Skeletal muscle cell (primary cell): ENCODE measurements around the gene BNC2.

Experiments
- DNase-seq: peaks from one replicate; pipeline ENCODE4 v3.0.0-alpha.2; 2010; ENCODE audit warnings: low read depth
- H3K4me3 ChIP-seq: 2 replicates; pipeline ENCODE4 v1.5.1; 2011; ENCODE audit warnings: low read depth, mild to moderate bottlenecking, control low read depth, low read length, moderate library complexity

The BNC2 gene

DNA sequence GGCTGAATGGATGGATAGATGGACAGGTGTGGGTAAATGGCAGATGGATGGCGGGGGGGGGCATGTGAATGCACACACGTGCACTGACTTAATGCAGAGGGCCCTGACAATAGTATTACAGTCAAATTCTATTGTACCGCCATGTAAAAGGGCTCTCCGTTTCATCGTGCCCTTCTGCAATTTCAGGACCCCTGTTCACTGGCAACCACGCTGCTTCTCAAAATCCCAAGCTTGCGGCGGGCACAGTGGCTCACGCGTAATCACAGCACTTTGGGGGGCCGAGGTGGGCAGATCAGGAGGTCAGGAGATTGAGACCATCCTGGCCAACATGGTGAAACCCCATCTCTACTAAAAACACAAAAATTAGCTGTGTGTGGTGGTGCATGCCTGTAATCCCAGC, 211.4 kb downstream of the BNC2 start:
- H3K4me3 ChIP-seq: no peak overlapping the region
- no peak for DNase-seq

- H3K4me3 ChIP-seq: no peak overlapping the region
- no peak for DNase-seq
Measured at GRCh38 chr9:16656432-16657169, 213.9 kb downstream of the BNC2 start.

DNA sequence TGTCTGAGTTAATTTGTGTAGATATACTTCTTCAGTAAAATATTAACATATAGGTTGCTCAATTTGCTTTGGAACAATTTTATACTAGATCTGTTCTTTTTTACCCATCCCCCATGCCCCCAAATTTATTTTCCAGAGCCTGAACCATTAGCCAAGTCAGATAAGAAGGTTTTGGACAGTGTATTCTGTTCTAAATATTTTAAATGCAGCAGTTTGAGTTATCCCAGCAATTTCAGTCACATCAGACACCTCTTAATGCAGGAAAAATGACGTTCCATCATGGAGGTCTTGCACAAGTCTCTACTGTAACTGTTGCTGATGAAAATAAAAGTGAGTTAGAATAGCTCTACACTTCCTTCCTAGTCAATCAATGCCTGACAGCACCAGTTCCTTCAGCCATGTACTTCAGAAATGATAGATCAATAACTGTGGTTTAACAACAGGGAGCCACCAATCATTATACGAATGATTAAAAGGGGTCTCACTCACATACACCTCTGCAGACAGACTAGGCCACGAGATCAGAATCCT, 215.8 kb downstream of the BNC2 start:
- H3K4me3 ChIP-seq: no peak overlapping the region
- no peak for DNase-seq

DNA sequence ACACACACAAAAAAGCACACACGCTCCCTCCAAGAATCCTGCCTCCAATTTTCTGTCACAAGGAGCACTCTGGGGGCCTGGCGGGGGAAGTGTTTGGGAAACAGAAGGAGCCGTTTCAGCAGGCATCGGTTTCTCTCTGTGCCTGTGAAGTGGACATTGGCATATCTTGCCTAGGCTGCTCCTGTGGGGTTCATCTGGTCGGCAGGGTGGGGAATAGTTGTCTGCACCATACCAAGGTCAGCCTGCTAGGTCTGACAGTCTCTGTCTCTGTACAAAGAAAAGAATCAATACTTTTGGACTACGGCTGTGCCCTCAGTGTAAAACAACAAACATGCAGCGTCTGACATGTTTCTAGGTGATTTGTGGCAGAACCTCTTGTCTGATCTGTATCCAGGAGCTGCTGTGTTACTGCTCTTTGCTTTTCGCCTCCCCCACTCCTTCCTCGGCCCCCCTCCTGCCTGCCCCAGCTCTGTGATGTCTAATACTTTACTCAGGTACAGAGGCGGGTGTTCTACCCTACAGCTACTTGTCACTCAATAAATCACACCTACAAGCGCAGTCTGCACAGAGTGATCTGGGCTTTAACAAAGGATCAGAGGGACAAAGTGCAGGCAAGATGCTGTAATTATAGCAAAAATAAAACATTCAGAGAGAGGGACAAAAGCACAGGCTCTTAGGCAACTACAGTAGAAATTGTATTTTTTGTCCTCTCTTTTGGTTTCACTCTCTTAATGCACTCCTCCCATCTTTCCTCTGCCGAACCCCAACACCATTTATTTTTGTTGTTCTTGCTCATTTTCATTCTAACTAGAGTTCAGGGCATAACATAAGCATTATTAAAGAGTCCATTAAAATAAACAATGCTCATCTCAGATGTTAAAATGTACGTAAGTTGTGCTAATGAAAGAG, 216.7 kb downstream of the BNC2 start:
- H3K4me3 ChIP-seq: no peak overlapping the region
- DNase-seq: no peak

DNA sequence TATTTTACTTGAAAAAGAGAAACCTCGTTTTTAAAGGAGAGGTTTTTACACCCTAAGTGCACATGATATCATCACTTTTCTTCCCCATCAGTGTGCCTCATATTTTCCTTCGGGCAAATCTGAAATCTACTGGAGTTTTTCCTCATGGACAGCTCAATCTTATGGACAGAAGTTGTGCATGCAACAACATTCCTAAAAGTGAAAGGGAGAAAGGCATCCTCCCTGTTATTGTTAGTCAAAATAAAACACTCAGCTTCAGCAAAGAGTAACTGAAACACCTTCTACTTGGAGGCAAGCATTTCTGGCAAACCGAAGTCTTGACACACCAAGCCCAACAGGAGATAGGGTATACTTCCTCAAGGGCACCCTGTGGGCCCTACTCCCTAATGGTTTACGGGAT, 217.9 kb downstream of the BNC2 start:
- no peak overlapping the region for H3K4me3 ChIP-seq
- DNase-seq: no peak

DNA sequence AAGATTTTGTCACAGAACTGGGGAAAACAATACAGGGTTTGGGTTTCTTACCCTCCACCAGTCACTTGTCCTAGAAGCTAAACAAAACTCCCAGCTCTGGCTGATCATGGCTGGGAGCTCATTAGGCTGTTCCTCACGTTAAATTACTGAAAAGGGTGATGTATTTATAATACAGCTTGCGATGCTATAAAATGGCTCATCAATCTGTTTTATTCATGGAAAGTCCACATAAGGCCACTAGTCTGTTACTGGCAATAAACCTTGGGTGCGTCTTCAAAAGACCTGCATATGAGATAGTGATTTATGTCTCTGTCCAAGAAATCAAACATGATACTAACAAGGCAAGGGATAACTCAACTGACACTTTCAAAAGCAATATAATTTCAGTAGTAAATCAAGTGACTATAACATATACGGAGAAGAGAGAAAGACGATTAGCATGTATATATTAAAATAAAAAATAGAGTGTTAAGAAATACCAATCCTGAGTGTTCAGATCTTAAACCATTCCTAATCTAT, 219.0 kb downstream of the BNC2 start:
- DNase-seq: no peak
- no peak overlapping the region for H3K4me3 ChIP-seq

GRCh38 chr9:16645970-16646369, 224.5 kb downstream of the BNC2 start:
- no peak for DNase-seq
- H3K4me3 ChIP-seq: no peak overlapping the region

DNA sequence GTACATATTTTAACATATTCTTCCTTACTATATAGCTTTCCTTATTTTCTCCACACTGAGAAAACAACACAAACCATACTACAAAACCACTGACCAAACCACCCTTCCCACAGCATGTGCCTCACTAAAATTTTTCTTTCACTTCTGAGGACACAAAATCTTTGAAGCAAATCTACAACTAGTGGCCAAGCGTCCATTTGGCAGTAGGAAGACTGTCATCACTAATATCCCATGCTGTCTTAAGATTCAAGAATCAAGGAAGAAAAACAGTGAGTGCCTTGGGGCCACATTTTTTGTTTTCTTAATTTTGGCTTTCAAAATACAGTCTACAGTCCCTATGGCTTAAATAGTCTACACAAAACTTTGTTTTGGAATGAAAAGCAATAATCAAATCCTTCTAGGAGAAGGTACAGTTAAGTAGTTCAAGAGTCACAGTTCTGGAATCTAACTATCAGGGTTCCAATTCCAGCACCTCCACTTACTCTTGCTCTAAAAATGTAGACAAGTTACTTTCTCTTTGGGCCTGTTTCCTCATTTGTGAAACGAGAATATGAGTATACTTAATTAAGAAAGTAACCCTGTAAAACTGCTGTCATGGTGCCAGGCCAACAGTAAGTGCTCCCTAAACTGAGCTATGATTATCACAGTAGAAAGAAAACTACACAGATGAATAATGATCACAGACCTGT, 227.9 kb downstream of the BNC2 start:
- DNase-seq: no peak
- H3K4me3 ChIP-seq: no peak overlapping the region

DNA sequence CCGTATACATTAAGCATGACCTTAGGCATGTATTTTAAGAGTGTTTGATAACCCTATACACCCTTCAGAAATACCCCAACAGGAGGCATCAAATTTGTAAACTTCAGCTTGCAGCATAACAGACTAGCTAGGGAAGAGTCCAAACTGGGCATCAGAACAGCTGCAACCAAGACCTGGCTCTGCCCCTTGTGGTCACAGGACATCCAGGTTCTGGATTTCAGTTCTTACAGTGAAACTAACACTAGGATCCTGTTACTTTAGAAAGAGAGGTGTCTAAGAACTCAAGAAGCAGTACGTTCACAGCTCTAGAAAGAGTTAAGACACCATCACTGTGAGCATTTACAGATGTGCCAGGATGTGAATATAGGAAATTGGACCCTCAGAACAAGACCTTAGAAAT, 229.8 kb downstream of the BNC2 start:
- no peak overlapping the region for H3K4me3 ChIP-seq
- DNase-seq: no peak

GRCh38 chr9:16639644-16640043, 230.8 kb downstream of the BNC2 start:
- no peak overlapping the region for H3K4me3 ChIP-seq
- no peak for DNase-seq

DNA sequence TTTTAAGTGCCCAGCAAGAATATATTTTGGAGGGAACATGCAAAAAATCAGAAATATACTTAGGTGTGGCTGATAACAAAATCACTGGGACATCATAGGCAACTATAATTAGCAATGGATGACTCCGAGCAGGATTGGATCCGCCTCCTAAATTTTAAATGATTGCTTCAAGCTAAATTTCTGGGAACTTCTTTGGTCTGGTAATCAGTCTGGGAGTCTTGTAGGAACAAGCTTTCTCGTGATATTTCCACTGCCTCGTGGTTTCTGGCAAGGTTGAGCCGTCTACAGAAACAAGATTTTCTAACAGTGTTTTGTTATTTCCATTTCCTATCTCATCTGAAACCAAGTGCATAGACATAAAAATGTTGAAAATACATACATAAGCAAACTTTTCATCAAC, 232.6 kb downstream of the BNC2 start:
- no peak for DNase-seq
- H3K4me3 ChIP-seq: no peak overlapping the region

- DNase-seq: no peak
- H3K4me3 ChIP-seq: no peak overlapping the region
Measured at GRCh38 chr9:16637218-16637617, 233.3 kb downstream of the BNC2 start.

- H3K4me3 ChIP-seq: no peak overlapping the region
- DNase-seq: no peak
Measured at GRCh38 chr9:16633794-16634193, 236.7 kb downstream of the BNC2 start.

GRCh38 chr9:16628413-16628812, 242.1 kb downstream of the BNC2 start:
- H3K4me3 ChIP-seq: peak overlapping the region; percentile 7
- DNase-seq: no peak

- DNase-seq: peak; percentile 96
- H3K4me3 ChIP-seq: peak overlapping the region; percentile 7
Measured at GRCh38 chr9:16627967-16628366, 242.5 kb downstream of the BNC2 start.

DNA sequence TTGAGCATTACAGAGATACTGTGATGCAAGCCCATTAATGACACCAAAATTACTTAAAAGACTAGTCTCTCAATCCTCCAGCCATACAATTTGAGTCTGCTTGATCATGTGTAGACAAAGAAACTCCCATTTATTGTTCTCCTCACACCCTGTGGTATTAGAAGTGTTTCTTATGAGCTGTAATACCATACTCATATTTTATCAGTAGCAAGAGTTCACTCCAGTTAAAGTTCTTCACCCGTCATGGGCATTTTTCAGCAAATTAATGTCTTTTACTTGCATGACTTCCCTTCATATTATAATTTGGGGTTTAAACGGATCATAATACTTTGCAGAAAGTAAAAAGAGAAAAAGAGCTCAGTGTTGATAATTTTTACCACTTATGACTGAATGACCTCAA, 242.9 kb downstream of the BNC2 start:
- no peak for DNase-seq
- no peak overlapping the region for H3K4me3 ChIP-seq

- H3K4me3 ChIP-seq: no peak overlapping the region
- peak; percentile 61 for DNase-seq
Measured at GRCh38 chr9:16626577-16627130, 243.8 kb downstream of the BNC2 start.

GRCh38 chr9:16625811-16626210, 244.7 kb downstream of the BNC2 start:
- no peak overlapping the region for H3K4me3 ChIP-seq
- no peak for DNase-seq

GRCh38 chr9:16625161-16625631, 245.3 kb downstream of the BNC2 start:
- no peak for DNase-seq
- H3K4me3 ChIP-seq: no peak overlapping the region
